ENCODE results near the gene CNNM1. TPM values are rescaled to one million over a fixed set of nuclear protein-coding genes. Genes with fewer than 3 reads are reported as not detected.

Gene CNNM1
- polyA plus RNA-seq, 2 of the 4 experiments (the other 2 are of a cell fraction) = 14.2 to 17.5 TPM

DNA sequence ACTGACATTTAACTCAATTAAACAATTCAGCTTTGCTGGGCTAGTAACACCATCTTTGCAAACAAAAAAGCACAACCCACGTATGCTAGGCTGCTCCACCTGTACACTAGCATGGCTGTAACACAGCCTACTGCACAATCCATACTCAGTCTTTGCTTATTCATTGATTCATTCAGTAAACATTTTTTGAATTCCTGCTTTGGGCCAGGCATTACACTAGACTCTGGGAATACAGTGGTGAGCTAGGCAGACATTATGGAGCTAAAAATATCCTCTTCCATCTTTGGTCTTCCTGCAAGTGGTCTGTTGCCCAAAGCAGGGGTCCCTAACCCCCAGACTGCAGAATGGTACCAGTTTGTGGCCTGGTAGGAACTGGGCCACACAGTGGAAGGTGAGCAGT is 9.9 kb downstream of the CNNM1 start:
- no peak overlapping the region; the same call in 2 of the 3 replicates for H3K4me3 ChIP-seq
- FAIRE-seq (peak; percentile 98), DNase-seq (ENCODE audit: low read depth in 1 of 2, low spot score in 1 of 2) (peak; percentile 62 to 90), ATAC-seq (peak; percentile 90 to 94)
- TF ChIP-seq CEBPB (IDR thresholded peaks at IDR 0.05) = peak in 1 of 2 experiments; percentile 62; a peak in 2 of 4 replicates
- no peak for TF ChIP-seq NPAS2 (CRISPR knock-in tag; IDR thresholded peaks at IDR 0.05; ENCODE audit: borderline replicate concordance)
- peak; percentile 14; the same call in 1 of the 2 replicates for TF ChIP-seq EHF (CRISPR knock-in tag; IDR thresholded peaks at IDR 0.05)
- TF ChIP-seq NR3C1 (IDR thresholded peaks at IDR 0.05) = no peak
- peak; percentile 57; the same call in 1 of the 2 replicates for TF ChIP-seq HOXB13 (CRISPR knock-in tag; IDR thresholded peaks at IDR 0.05; ENCODE audit: low read depth)
- TF ChIP-seq ZSCAN20 (CRISPR knock-in tag; IDR thresholded peaks at IDR 0.05) = no peak
- TF ChIP-seq ZNF302 (CRISPR knock-in tag; IDR thresholded peaks at IDR 0.05) = 0 out of 2 replicates have a peak, but pooled peaks have one; percentile 56
- no peak for TF ChIP-seq KDM1A (IDR thresholded peaks at IDR 0.05; ENCODE audit: low read depth)
- TF ChIP-seq POLR2A (IDR thresholded peaks at IDR 0.05; ENCODE audit: low read length) = no peak
- TF ChIP-seq HOXB5 (CRISPR knock-in tag; IDR thresholded peaks at IDR 0.05) = no peak
- no peak for TF ChIP-seq FOSB (CRISPR knock-in tag; IDR thresholded peaks at IDR 0.05)
- no peak for TF ChIP-seq TFCP2L1 (CRISPR knock-in tag; IDR thresholded peaks at IDR 0.05)
- no peak for TF ChIP-seq SREBF2 (IDR thresholded peaks at IDR 0.05)
- TF ChIP-seq, protein P1, sequence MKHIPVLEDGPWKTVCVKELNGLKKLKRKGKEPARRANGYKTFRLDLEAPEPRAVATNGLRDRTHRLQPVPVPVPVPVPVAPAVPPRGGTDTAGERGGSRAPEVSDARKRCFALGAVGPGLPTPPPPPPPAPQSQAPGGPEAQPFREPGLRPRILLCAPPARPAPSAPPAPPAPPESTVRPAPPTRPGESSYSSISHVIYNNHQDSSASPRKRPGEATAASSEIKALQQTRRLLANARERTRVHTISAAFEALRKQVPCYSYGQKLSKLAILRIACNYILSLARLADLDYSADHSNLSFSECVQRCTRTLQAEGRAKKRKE (CRISPR knock-in tag; IDR thresholded peaks at IDR 0.05; ENCODE audit: low read depth) = peak; percentile 43; the same call in 1 of the 2 replicates
- TF ChIP-seq RNF2 (IDR thresholded peaks at IDR 0.05; ENCODE audit: borderline replicate concordance, low read depth) = no peak
- TF ChIP-seq FOSL2 (IDR thresholded peaks at IDR 0.05) = no peak
- TF ChIP-seq FOSL2 (CRISPR knock-in tag; IDR thresholded peaks at IDR 0.05) = peak; percentile 93
- no peak for TF ChIP-seq PHF8 (IDR thresholded peaks at IDR 0.05; ENCODE audit: borderline replicate concordance, low read depth)
- peak; percentile 82; the same call in 1 of the 2 replicates for TF ChIP-seq GATA3 (IDR thresholded peaks at IDR 0.05; ENCODE audit: borderline replicate concordance)
- TF ChIP-seq, protein P2, sequence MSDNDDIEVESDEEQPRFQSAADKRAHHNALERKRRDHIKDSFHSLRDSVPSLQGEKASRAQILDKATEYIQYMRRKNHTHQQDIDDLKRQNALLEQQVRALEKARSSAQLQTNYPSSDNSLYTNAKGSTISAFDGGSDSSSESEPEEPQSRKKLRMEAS (IDR thresholded peaks at IDR 0.05) = peak; percentile 81
- no peak for TF ChIP-seq MAZ (IDR thresholded peaks at IDR 0.05; ENCODE audit: borderline replicate concordance, low read depth, low read length)
- TF ChIP-seq, protein P3, sequence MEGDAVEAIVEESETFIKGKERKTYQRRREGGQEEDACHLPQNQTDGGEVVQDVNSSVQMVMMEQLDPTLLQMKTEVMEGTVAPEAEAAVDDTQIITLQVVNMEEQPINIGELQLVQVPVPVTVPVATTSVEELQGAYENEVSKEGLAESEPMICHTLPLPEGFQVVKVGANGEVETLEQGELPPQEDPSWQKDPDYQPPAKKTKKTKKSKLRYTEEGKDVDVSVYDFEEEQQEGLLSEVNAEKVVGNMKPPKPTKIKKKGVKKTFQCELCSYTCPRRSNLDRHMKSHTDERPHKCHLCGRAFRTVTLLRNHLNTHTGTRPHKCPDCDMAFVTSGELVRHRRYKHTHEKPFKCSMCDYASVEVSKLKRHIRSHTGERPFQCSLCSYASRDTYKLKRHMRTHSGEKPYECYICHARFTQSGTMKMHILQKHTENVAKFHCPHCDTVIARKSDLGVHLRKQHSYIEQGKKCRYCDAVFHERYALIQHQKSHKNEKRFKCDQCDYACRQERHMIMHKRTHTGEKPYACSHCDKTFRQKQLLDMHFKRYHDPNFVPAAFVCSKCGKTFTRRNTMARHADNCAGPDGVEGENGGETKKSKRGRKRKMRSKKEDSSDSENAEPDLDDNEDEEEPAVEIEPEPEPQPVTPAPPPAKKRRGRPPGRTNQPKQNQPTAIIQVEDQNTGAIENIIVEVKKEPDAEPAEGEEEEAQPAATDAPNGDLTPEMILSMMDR (IDR thresholded peaks at IDR 0.05) = no peak
- no peak for TF ChIP-seq ZC3H11A (IDR thresholded peaks at IDR 0.05)
- no peak for TF ChIP-seq NFE2L2 (conservative IDR thresholded peaks at IDR 0.05; ENCODE audit: low read length)
- TF ChIP-seq MAFK (IDR thresholded peaks at IDR 0.05; ENCODE audit: partially characterized antibody) = peak; percentile 37
- TF ChIP-seq, protein P4, sequence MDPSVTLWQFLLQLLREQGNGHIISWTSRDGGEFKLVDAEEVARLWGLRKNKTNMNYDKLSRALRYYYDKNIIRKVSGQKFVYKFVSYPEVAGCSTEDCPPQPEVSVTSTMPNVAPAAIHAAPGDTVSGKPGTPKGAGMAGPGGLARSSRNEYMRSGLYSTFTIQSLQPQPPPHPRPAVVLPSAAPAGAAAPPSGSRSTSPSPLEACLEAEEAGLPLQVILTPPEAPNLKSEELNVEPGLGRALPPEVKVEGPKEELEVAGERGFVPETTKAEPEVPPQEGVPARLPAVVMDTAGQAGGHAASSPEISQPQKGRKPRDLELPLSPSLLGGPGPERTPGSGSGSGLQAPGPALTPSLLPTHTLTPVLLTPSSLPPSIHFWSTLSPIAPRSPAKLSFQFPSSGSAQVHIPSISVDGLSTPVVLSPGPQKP (IDR thresholded peaks at IDR 0.05; ENCODE audit: low read depth, low read length) = no peak
- peak; percentile 80; the same call in 1 of the 2 replicates for TF ChIP-seq FOXS1 (CRISPR knock-in tag; IDR thresholded peaks at IDR 0.05)
- no peak for TF ChIP-seq ESRRA (IDR thresholded peaks at IDR 0.05; ENCODE audit: borderline replicate concordance, low read length)
- no peak for TF ChIP-seq POLR2AphosphoS2 (conservative IDR thresholded peaks at IDR 0.05; ENCODE audit: low read length)
- peak; percentile 48; the same call in 1 of the 2 replicates for TF ChIP-seq JUNB (IDR thresholded peaks at IDR 0.05)
- TF ChIP-seq JUN (IDR thresholded peaks at IDR 0.05) = peak in 1 of 2 experiments; percentile 53; a peak in 2 of 5 replicates
- no peak for TF ChIP-seq HEYL (CRISPR knock-in tag; IDR thresholded peaks at IDR 0.05)
- TF ChIP-seq, protein P5, sequence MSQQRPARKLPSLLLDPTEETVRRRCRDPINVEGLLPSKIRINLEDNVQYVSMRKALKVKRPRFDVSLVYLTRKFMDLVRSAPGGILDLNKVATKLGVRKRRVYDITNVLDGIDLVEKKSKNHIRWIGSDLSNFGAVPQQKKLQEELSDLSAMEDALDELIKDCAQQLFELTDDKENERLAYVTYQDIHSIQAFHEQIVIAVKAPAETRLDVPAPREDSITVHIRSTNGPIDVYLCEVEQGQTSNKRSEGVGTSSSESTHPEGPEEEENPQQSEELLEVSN (IDR thresholded peaks at IDR 0.05; ENCODE audit: borderline replicate concordance, low read depth) = no peak
- TF ChIP-seq CBX8 (IDR thresholded peaks at IDR 0.05) = no peak
- TF ChIP-seq, protein P6, sequence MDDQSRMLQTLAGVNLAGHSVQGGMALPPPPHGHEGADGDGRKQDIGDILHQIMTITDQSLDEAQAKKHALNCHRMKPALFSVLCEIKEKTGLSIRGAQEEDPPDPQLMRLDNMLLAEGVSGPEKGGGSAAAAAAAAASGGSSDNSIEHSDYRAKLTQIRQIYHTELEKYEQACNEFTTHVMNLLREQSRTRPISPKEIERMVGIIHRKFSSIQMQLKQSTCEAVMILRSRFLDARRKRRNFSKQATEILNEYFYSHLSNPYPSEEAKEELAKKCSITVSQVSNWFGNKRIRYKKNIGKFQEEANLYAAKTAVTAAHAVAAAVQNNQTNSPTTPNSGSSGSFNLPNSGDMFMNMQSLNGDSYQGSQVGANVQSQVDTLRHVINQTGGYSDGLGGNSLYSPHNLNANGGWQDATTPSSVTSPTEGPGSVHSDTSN (IDR thresholded peaks at IDR 0.05) = 0 out of 2 replicates have a peak, but pooled peaks have one; percentile 17
- no peak for TF ChIP-seq CHD4 (IDR thresholded peaks at IDR 0.05; ENCODE audit: borderline replicate concordance)
- peaks cover 10% of the 10 kb centered on the region; the same call in 2 of the 3 replicates for H3K9me3 ChIP-seq
- ChIA-PET CTCF (interaction anchor here (1.2 to 1.3 kb wide), 2 partner anchors 33 to 36 kb away, joined by 3 read pairs; no protein-coding TSS in a partner anchor), POLR2A (interaction anchor here (3.0 kb wide), 1 partner anchor 10 kb away, joined by 15 read pairs; the partner anchor contains the start of gene CNNM1)
- peak overlapping the region; percentile 83 for H3K4me2 ChIP-seq
- peak overlapping the region; percentile 86 to 87 for H3K27ac ChIP-seq
- peaks cover 64% of the 10 kb centered on the region for H3K4me1 ChIP-seq
- WGBS (ENCODE audit: missing lambda C conversion rate) = 0% methylated on average over 1 of the region's 1 CpG

All from A549 (cell line).